Neural cell (in vitro differentiated cells): ENCODE results near the gene LDLR. TPM values are rescaled to one million over a fixed set of nuclear protein-coding genes. Genes with fewer than 3 reads are reported as not detected.

ENCODE experiments used
- H2AFZ ChIP-seq: fragments of 200-600, 300-800 bp; sonication (generic), shearing (Covaris generic); 2 replicates; pipeline ENCODE4 v1.6.0; 2014; ENCODE audit warnings: low read depth, mild to moderate bottlenecking, antibody characterized with exemption, low read length, moderate library complexity
- H3F3A ChIP-seq: fragments of 200-600 bp; shearing (Covaris generic); 2 replicates; pipeline ENCODE4 v1.6.1; 2016; ENCODE audit warnings: mild to moderate bottlenecking, moderate library complexity, mixed read lengths, antibody characterized with exemption, low read length; ENCODE audit not compliant: insufficient read depth, poor library complexity, severe bottlenecking
- H3K27ac ChIP-seq: fragments of 200-600, 300-800 bp; sonication (generic), shearing (Covaris generic); 2 replicates; pipeline ENCODE4 v1.5.1; 2014; ENCODE audit warnings: mild to moderate bottlenecking, low read length, moderate library complexity
- H3K27me3 ChIP-seq: fragments of 300-800, 200-600 bp; sonication (generic), shearing (Covaris generic); 2 replicates; pipeline ENCODE4 v1.6.0; 2014; ENCODE audit warnings: mild to moderate bottlenecking, low read depth, low read length, moderate library complexity; ENCODE audit not compliant: insufficient read depth
- H3K36me3 ChIP-seq: fragments of 300-800, 200-600 bp; sonication (generic), shearing (Covaris generic); 2 replicates; pipeline ENCODE4 v1.5.1; 2014; ENCODE audit warnings: mild to moderate bottlenecking, antibody characterized with exemption, low read length, moderate library complexity; ENCODE audit not compliant: insufficient read depth
- H3K4me2 ChIP-seq: fragments of 300-800, 200-600 bp; sonication (generic), shearing (Covaris generic); 2 replicates; pipeline ENCODE4 v1.6.0; 2014; ENCODE audit warnings: mild to moderate bottlenecking, low read length
- H3K4me3 ChIP-seq: fragments of 300-800, 200-600 bp; sonication (generic), shearing (Covaris generic); 2 replicates; pipeline ENCODE4 v1.5.1; 2014; ENCODE audit warnings: mild to moderate bottlenecking, low read length, moderate library complexity
- H3K79me2 ChIP-seq: fragments of 200-600 bp; shearing (Covaris generic); replicated peaks from 2 replicates; pipeline ENCODE4 v1.6.0; 2014; ENCODE audit warnings: mild to moderate bottlenecking, low read length, moderate library complexity; ENCODE audit not compliant: insufficient read depth
- H3K9ac ChIP-seq: fragments of 300-800, 200-600 bp; sonication (generic), shearing (Covaris generic); 2 replicates; pipeline ENCODE4 v1.6.1; 2016; ENCODE audit warnings: mild to moderate bottlenecking, low read length, mixed read lengths
- H3K9me2 ChIP-seq: fragments of 200-600 bp; shearing (Covaris generic); 2 replicates; pipeline ENCODE4 v1.6.1; 2016; ENCODE audit warnings: mild to moderate bottlenecking, low read length, mixed read lengths; ENCODE audit not compliant: insufficient read depth
- H3K9me3 ChIP-seq: fragments of 200-600, 300-800 bp; sonication (generic), shearing (Covaris generic); 2 replicates; pipeline ENCODE4 v1.6.1; 2016; ENCODE audit warnings: mild to moderate bottlenecking, mixed run types, low read length, moderate library complexity, mixed read lengths
- H4K20me1 ChIP-seq: fragments of 200-600 bp; shearing (Covaris generic); 2 replicates; pipeline ENCODE4 v1.6.1; 2016; ENCODE audit warnings: mild to moderate bottlenecking, mixed run types; ENCODE audit not compliant: insufficient read depth
- EP300 ChIP-seq: fragments of 450-650 bp; conservative IDR thresholded peaks from 2 replicates; pipeline ENCODE4 v1.6.1; 2014; ENCODE audit warnings: antibody characterized with exemption, mild to moderate bottlenecking, moderate library complexity; ENCODE audit not compliant: poor library complexity, severe bottlenecking
- EZH2 ChIP-seq: fragments of 200-600, 300-800 bp; shearing (Covaris generic), sonication (generic); IDR thresholded peaks from 2 replicates; pipeline ENCODE4 v1.6.1; 2014; ENCODE audit warnings: antibody characterized with exemption, low read length, borderline replicate concordance, mild to moderate bottlenecking; ENCODE audit not compliant: insufficient read depth, poor library complexity, severe bottlenecking
- MXI1 ChIP-seq: fragments of 450-650 bp; conservative IDR thresholded peaks from 2 replicates; pipeline ENCODE4 v1.6.1; 2014; ENCODE audit warnings: antibody characterized with exemption, mild to moderate bottlenecking; ENCODE audit not compliant: poor library complexity, severe bottlenecking
- POLR2AphosphoS5 ChIP-seq: IDR thresholded peaks from 2 replicates; pipeline ENCODE4 v1.6.1; 2012
- RAD21 ChIP-seq: fragments of 450-650 bp; conservative IDR thresholded peaks from 2 replicates; pipeline ENCODE4 v1.6.1; 2014; ENCODE audit warnings: antibody characterized with exemption, mild to moderate bottlenecking, moderate library complexity
- REST ChIP-seq: IDR thresholded peaks from 2 replicates; pipeline ENCODE4 v1.6.1; 2012; ENCODE audit warnings: borderline replicate concordance
- SMC3 ChIP-seq: fragments of 450-650 bp; conservative IDR thresholded peaks from 2 replicates; pipeline ENCODE4 v1.6.1; 2014; ENCODE audit warnings: antibody characterized with exemption, mild to moderate bottlenecking, moderate library complexity; ENCODE audit not compliant: poor library complexity
- TAF1 ChIP-seq: IDR thresholded peaks from 2 replicates; pipeline ENCODE4 v1.6.1; 2012; ENCODE audit warnings: low read depth
- polyA plus RNA-seq: library from polyadenylated mRNA; depleted of rRNA; stranded (reverse); fragments of >200 nt; gene quantifications from 2 replicates; pipeline ENCODE4 v1.2.3, GENCODE V29; 2014
- TF ChIP-seq, protein P1 (sequence below): fragments of 450-650 bp; IDR thresholded peaks from 2 replicates; pipeline ENCODE4 v1.5.1; 2014; ENCODE audit warnings: antibody characterized with exemption, mild to moderate bottlenecking, moderate library complexity; ENCODE audit not compliant: poor library complexity, severe bottlenecking

Gene LDLR
- polyA plus RNA-seq, 1 donor from 2014 or later, result 23.2 TPM

GRCh38 chr19:11046605-11047354, 42.5 kb upstream of the LDLR start:
- H3K4me2 ChIP-seq, result no peak overlapping the region

GRCh38 chr19:11047866-11048265, 41.4 kb upstream of the LDLR start:
- no peaks in the 10 kb centered on the region for H3K27me3 ChIP-seq
- H3K36me3 ChIP-seq, result peaks cover 4% of the 10 kb centered on the region
- no peak overlapping the region for H2AFZ ChIP-seq
- H3K4me2 ChIP-seq, result no peak overlapping the region
- no peak overlapping the region for H3K9ac ChIP-seq
- H3K9me3 ChIP-seq, result no peaks in the 10 kb centered on the region
- H3K79me2 ChIP-seq, result no peaks in the 10 kb centered on the region
- H4K20me1 ChIP-seq, result no peaks in the 10 kb centered on the region
- H3K4me3 ChIP-seq, result no peak overlapping the region
- H3K9me2 ChIP-seq, result no peaks in the 10 kb centered on the region
- H3K27ac ChIP-seq, result no peak overlapping the region
- no peaks in the 10 kb centered on the region for H3F3A ChIP-seq
- TF ChIP-seq MXI1 (no peak), EP300 (no peak), POLR2AphosphoS5 (no peak), TAF1 (no peak), REST (no peak), RAD21 (no peak)
- TF ChIP-seq, protein P1, sequence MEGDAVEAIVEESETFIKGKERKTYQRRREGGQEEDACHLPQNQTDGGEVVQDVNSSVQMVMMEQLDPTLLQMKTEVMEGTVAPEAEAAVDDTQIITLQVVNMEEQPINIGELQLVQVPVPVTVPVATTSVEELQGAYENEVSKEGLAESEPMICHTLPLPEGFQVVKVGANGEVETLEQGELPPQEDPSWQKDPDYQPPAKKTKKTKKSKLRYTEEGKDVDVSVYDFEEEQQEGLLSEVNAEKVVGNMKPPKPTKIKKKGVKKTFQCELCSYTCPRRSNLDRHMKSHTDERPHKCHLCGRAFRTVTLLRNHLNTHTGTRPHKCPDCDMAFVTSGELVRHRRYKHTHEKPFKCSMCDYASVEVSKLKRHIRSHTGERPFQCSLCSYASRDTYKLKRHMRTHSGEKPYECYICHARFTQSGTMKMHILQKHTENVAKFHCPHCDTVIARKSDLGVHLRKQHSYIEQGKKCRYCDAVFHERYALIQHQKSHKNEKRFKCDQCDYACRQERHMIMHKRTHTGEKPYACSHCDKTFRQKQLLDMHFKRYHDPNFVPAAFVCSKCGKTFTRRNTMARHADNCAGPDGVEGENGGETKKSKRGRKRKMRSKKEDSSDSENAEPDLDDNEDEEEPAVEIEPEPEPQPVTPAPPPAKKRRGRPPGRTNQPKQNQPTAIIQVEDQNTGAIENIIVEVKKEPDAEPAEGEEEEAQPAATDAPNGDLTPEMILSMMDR, result no peak

More at GRCh38 chr19:11046605-11047354, 42.5 kb upstream of the LDLR start:
- peaks cover 4% of the 10 kb centered on the region for H3K36me3 ChIP-seq
- peaks cover 4% of the 10 kb centered on the region for H4K20me1 ChIP-seq
- no peaks in the 10 kb centered on the region for H3K79me2 ChIP-seq
- H3K27ac ChIP-seq, result no peak overlapping the region
- H3K4me3 ChIP-seq, result no peak overlapping the region
- no peaks in the 10 kb centered on the region for H3K9me2 ChIP-seq
- no peak overlapping the region for H3K9ac ChIP-seq
- H2AFZ ChIP-seq, result no peak overlapping the region
- H3K9me3 ChIP-seq, result no peaks in the 10 kb centered on the region
- no peak for TF ChIP-seq POLR2AphosphoS5
- TF ChIP-seq TAF1, result no peak
- TF ChIP-seq, protein P1, result no peak
- no peak for TF ChIP-seq RAD21
- TF ChIP-seq SMC3, result no peak
- no peak for TF ChIP-seq MXI1
- TF ChIP-seq REST, result no peak
- no peak for TF ChIP-seq EP300
- no peak for TF ChIP-seq EZH2
- H3F3A ChIP-seq, result no peaks in the 10 kb centered on the region
- H3K27me3 ChIP-seq, result no peaks in the 10 kb centered on the region
